DMS114 treated with DMSO at 0.1 percent for 48 hours (cell line): ENCODE data around the gene SPATA25.
"Not testable (repeated sequence)": the region's sequence is repeated elsewhere in the genome, so short reads cannot be mapped to it uniquely, and the experiment has no call there.

ENCODE experiments used
- DNase-seq: peaks from one replicate; lab custom pipeline; 2025; ENCODE audit not compliant: unreplicated experiment; lab: John Stamatoyannopoulos, UW

Gene SPATA25

DNA sequence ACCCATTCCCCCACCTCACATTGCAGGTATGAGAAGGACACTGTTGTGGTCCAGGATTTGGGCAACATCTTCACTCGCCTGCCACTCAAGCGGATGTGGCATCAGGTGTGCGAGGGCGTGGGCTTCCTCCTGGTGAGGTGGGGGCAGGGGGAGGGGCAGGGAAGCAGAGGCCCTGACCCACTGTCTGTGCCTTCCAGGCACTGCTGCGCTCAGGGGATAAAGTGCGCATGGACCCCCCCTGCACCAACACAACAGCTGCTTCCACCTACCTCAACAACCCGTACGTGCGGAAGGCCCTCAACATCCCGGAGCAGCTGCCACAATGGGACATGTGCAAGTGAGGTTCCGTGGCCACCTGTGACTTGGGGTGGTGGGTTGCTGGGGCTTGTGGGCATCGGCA is 7.4 kb upstream of the SPATA25 start:
- DNase-seq = no peak

DNA sequence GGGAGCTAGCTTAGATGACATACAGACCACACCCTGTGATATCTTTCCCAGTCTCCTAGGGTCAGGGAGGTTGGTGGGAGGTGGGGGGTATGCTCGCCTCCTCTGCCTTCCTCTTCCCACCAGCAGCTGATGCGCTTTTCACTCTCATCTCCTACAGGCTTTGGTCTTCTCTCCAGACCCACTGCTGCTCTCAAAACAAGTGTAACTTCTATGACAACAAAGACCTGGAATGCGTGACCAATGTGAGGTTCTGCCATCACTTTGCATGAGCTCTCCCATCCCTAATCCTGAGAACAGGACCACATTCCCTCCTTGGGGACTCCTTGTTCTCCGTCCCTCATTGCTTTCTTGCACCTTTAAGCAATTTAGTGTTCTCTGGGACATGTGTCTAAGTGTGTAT is 6.4 kb upstream of the SPATA25 start:
- no peak for DNase-seq

DNA sequence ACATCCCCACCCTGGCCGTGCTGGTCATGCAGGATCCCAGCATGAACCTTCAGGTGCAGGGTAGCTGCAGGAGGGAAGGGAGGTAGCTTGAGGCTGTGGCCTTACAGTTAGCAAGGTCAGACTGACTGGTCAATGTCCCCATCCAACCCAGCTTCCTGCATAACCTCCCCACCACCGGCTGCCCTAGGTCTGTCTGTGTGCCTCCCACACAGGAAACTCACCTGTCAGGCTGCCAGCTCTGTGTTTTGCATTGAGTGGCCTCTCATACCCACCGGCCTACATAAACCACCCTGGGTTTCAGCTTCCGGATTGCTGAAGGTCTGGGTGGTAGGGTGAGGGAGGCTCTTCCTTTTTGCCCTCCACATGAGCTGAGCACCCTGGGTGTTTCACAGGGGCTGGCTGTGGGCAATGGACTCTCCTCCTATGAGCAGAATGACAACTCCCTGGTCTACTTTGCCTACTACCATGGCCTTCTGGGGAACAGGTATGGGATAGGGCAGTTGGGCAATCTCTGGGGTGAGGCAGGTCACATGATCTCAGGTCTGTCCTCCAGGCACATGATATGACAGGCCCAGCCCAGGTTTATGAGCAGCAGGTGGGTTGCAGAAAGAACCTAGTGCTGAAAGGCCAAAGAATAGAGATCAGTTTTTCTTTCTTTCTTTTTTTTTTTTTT is 5.5 kb upstream of the SPATA25 start:
- no peak for DNase-seq

- DNase-seq = no peak
Measured at GRCh38 chr20:45892049-45892825, 4.8 kb upstream of the SPATA25 start.

DNA sequence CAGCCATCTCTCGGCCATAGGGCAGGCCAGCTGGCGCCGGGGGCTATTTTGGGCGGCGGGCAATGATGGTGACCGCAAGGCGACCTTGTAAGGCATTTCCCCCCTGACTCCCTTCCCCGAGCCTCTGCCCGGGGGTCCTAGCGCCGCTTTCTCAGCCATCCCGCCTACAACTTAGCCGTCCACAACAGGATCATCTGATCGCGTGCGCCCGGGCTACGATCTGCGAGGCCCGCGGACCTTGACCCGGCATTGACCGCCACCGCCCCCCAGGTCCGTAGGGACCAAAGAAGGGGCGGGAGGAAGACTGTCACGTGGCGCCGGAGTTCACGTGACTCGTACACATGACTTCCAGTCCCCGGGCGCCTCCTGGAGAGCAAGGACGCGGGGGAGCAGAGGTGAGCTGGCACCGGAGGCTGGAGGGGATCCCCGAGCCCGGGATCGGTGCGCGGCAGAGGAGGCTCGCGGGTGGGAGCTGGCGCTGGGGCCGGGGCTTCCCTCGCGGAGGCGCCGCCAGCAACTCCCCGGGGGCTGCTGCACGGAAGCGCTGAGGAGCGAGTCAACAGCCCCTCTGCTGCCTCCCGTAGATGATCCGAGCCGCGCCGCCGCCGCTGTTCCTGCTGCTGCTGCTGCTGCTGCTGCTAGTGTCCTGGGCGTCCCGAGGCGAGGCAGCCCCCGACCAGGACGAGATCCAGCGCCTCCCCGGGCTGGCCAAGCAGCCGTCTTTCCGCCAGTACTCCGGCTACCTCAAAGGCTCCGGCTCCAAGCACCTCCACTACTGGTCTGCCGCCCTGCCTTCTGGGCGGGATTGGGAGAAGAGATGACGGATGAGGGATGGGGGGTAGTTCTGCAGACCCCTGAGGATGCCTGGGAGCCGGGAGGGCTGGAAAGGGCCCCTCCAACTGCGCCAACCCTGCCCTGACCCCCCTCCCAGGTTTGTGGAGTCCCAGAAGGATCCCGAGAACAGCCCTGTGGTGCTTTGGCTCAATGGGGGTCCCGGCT is 3.9 kb upstream of the SPATA25 start, which contains the start of the genes CTSA and NEURL2:
CTSA (plus strand) TSS at position 351 of the 999 bp plus-strand sequence; CDS start at position 585, 234 bp downstream.
NEURL2 (minus strand) TSS at position 224 of the 999 bp plus-strand sequence; CDS start at position 7, 217 bp downstream.
- DNase-seq = peak; percentile 67

DNA sequence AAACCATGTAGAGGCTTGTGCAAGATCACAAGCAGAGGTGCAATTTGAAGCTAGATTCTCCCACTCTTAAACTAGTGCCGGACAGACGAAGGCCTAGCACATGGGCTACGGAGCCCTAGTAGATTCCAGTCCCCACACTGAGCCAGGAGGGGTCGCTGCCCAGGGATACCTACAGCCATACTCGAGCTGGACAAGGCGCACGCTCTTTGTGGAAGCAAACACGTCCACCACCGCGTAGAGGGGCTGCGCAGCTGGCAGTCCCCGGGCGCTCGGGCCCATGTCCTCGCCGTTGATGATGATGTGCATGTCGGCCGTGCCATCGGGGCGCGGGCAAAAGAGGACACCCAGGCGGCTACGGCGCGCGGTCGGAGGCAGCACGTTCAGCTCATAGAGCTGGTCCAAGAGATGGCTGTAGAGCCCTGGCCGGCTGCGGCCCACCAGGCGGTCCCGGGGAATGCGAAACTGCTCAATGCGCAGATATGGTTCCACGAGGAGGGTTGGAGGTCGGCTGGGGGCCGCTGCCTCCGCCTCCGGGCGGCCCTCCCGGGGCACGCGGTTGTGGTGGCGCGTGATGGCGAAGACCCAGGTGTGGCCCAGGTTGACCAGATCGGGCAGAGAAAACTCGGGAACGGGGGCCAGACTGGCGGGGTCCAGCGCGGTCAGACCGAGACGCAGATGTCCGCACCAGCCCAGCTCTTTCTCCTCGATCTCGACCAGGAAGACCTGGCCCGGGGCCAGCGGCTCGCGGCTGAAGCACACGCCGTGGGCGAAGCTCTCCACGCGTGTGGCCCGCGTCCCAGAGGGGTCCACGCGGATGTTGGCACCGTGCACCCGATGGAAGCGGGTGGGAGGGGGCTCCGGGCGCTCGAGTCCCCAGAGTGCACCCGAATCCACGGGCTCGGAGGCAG is 2.9 kb upstream of the SPATA25 start:
- DNase-seq = peak; percentile 55

GRCh38 chr20:45888681-45889080 is 1.3 kb upstream of the SPATA25 start:
- DNase-seq = no peak

- no peak for DNase-seq
Measured at GRCh38 chr20:45886590-45887345, 654 bp downstream of the SPATA25 start.

DNA sequence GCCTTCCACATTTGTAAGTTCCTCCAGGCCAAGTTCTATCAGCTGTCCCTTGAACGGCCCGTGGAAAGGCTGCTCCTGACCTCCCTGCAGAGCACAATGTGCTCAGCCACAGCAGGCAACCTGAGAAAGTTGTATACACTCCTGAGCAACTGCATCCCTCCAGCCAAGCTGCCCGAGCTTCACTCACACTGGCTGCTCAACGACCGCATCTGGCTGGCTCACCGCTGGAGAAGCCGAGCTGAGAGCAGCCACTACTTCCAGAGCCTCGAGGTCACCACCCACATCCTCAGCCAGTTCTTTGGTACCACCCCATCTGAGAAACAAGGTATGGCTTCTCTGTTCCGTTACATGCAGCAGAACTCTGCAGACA is 4.3 kb downstream of the SPATA25 start:
- DNase-seq = no peak

DNA sequence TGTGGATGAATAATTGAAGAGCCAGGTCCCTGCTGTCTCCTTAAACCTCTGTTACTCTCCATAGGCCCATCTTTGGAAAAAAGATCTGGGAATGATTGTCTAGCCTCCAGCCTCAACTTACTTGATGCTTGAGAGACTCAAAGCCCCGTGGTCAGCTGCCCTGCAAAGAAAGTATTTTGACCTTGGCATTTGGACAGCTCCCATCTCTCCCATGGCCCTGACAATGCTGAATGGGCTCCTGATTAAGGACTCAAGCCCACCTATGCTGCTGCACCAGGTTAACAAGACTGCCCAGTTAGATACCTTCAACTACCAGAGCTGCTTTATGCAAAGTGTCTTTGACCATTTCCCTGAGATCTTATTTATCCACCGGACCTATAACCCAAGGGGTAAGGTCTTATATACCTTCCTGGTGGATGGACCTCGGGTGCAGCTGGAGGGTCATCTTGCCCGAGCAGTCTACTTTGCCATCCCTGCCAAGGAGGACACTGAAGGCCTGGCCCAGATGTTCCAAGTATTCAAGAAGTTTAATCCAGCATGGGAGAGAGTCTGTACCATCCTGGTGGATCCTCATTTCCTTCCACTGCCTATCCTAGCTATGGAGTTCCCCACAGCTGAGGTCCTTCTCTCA is 4.8 kb downstream of the SPATA25 start:
- DNase-seq = no peak

DNA sequence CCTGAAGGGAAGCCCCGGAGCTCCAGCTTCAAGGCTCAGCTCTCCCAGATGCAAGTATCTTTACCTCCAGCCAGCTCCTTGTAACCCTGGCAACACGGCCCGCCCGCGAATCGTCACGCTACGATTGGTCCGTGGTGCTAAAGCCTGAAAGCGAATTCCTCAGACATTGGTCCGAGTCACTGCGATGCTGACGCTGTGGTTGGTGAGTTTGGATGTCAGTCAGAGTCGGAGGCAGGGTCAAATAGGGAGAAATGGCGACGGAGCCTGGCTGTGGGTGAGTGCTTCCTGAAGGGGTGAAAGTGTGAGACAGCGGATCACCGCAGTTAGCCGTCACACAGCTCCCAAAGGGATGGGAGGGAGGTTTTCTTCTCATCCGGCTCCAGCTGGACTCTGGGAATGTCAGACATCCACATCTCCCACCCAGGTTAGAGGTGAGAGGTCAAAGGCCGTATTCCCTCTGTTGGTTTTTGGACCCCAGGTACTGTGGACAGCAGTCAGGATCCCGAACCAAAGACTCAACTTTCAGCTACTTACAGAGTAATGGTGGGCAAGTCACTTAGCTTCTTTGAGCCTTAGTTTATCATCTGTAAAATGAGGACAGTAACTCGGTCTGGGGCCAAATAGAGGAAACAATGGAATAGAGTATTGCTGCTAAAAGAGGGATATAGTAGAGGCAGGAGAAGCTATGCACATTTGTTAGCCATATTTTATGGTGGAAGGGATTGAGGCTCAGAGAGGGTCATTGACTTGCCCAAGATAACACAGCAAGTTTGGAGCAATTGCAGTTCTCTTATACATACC is 6.2 kb downstream of the SPATA25 start, which contains the start of gene ZSWIM1:
ZSWIM1 (plus strand) TSS at position 240 of the 801 bp plus-strand sequence. CDS start 1,366 bp downstream, outside the sequence.
- DNase-seq = peak; percentile 94

- no peak for DNase-seq
Measured at GRCh38 chr20:45878076-45878761, 9.2 kb downstream of the SPATA25 start.

- no peak for DNase-seq
Measured at GRCh38 chr20:45874576-45874975, 12.8 kb downstream of the SPATA25 start.

GRCh38 chr20:45874104-45874481 is 13.3 kb downstream of the SPATA25 start:
- not testable (repeated sequence) for DNase-seq

GRCh38 chr20:45873409-45874103 is 13.9 kb downstream of the SPATA25 start:
- no peak for DNase-seq

DNA sequence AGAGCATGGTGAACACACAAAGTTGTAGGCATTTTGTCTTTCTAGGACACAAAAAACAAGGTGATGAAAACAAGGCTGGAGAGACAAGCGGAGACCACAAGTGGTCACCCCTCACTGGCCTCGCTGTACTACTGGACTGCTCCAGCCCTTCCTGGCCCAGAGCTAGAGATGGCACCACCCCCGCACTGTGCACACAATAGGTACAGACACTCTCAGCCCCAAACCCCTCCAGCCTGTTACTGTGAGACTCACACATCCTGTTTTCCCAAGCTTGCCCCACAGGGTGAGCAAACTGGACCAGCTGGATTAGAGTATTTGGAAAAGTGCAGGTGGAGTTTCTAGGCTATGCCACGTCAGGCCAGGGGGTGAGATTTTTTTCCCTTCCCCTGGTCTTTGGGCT is 14.8 kb downstream of the SPATA25 start:
- DNase-seq = no peak

GRCh38 chr20:45867819-45868176 is 19.6 kb downstream of the SPATA25 start:
- DNase-seq = no peak
